ENCODE measurements around the gene BAZ2B. TPM values are rescaled to one million over a fixed set of nuclear protein-coding genes. Genes with fewer than 3 reads are reported as not detected.

Gene BAZ2B
- total RNA-seq, 2 experiments from 2014 or later: 3.7 to 11.8 TPM

DNA sequence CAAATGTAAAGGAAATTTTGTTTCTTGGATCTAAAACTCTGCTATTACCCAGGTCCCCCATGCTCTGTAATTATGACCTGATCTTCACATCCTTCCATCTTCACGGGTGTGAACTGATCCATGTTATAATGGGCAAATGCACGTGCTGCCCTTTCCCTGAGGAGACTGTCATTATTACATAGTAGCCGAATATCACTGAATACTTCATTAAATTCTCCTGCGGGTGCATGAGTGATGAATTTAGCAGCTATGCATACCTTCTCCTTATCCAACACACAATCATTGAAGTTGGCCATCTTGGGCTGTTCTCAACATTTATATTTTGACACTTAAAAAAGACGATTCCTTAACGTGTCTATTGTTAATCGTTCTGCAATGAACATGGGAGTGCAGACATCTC is 153.4 kb downstream of the BAZ2B start:
- POLR2A ChIA-PET: no interaction called here

DNA sequence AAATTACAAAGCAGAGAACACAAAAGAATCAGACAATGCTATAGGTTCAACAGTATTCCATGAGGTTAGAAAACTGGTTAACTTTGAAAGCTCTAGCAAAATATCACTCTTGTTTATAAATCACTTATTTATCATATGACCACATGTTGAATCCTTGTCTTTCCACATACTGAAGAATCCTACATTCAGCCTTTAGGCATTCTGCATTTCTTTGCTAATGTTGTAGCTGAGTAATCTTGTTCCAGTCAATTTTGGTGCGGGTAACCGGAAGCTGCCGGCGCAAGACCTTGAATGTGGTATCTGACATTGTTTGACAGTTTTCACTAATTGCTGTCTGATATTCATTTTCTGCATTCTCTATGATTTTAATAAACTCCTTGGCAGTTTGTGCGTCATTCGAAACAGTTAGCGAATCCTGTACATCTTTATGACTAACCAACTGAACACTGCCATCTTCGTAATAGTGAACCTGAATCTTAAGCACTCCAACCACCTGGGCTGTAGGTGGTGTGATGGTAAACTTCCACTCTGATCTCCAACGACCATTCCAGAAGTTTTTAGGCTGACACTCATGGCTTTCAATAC is 154.1 kb downstream of the BAZ2B start:
- TF ChIP-seq EZH2phosphoT487 (IDR thresholded peaks at IDR 0.05; ENCODE audit: borderline replicate concordance, low read depth, low read length): no peak
- TF ChIP-seq, protein P1, sequence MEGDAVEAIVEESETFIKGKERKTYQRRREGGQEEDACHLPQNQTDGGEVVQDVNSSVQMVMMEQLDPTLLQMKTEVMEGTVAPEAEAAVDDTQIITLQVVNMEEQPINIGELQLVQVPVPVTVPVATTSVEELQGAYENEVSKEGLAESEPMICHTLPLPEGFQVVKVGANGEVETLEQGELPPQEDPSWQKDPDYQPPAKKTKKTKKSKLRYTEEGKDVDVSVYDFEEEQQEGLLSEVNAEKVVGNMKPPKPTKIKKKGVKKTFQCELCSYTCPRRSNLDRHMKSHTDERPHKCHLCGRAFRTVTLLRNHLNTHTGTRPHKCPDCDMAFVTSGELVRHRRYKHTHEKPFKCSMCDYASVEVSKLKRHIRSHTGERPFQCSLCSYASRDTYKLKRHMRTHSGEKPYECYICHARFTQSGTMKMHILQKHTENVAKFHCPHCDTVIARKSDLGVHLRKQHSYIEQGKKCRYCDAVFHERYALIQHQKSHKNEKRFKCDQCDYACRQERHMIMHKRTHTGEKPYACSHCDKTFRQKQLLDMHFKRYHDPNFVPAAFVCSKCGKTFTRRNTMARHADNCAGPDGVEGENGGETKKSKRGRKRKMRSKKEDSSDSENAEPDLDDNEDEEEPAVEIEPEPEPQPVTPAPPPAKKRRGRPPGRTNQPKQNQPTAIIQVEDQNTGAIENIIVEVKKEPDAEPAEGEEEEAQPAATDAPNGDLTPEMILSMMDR (conservative IDR thresholded peaks at IDR 0.05; ENCODE audit: low read length): no peak
- Histone ChIP-seq H3K79me2 (ENCODE audit: insufficient read depth, low read depth, low read length) (no peaks in the 10 kb centered on the region), H3K36me3 (ENCODE audit: insufficient read depth, low read length) (no peaks in the 10 kb centered on the region), H3K27ac (ENCODE audit: low read depth, low read length, poor library complexity, severe bottlenecking) (no peak overlapping the region), H3K4me1 (ENCODE audit: insufficient read depth, low read length, poor library complexity, severe bottlenecking) (no peaks in the 10 kb centered on the region), H3K4me3 (ENCODE audit: low read depth, low read length, poor library complexity, severe bottlenecking) (no peak overlapping the region), H3K9me3 (ENCODE audit: low read length) (no peaks in the 10 kb centered on the region), H4K20me1 (ENCODE audit: insufficient read depth, low read length) (no peaks in the 10 kb centered on the region), H3K4me2 (ENCODE audit: low read length) (no peak overlapping the region), H3K9me2 (ENCODE audit: insufficient read depth, low read length) (no peaks in the 10 kb centered on the region), H2AFZ (ENCODE audit: low read length) (no peak overlapping the region)
- intact Hi-C loops (cut with micrococcal nuclease; ENCODE audit: unreplicated experiment): no loop called here
- no TSS peak for BruUV-seq (replicated peaks)
- CTCF ChIA-PET (ENCODE audit: unreplicated experiment): no interaction called here
- POLR2A ChIA-PET: no interaction called here
- no peak for DNase-seq (ENCODE audit: low spot score)

More for the DNA sequence above, 153.4 kb downstream of the BAZ2B start:
- H3K4me1 ChIP-seq (ENCODE audit: insufficient read depth, low read length, poor library complexity, severe bottlenecking): no peaks in the 10 kb centered on the region
- H3K4me2 ChIP-seq (ENCODE audit: low read length): no peak overlapping the region
- TF ChIP-seq, protein P1 (conservative IDR thresholded peaks at IDR 0.05; ENCODE audit: low read length): no peak
- H3K79me2 ChIP-seq (ENCODE audit: insufficient read depth, low read depth, low read length): no peaks in the 10 kb centered on the region
- intact Hi-C loops (cut with micrococcal nuclease; ENCODE audit: unreplicated experiment): no loop called here
- H3K4me3 ChIP-seq (ENCODE audit: low read depth, low read length, poor library complexity, severe bottlenecking): no peak overlapping the region
- no peak overlapping the region for H2AFZ ChIP-seq (ENCODE audit: low read length)
- no peaks in the 10 kb centered on the region for H3K9me2 ChIP-seq (ENCODE audit: insufficient read depth, low read length)
- no peaks in the 10 kb centered on the region for H3K9me3 ChIP-seq (ENCODE audit: low read length)
- no peak overlapping the region for H3K27ac ChIP-seq (ENCODE audit: low read depth, low read length, poor library complexity, severe bottlenecking)
- no peak for DNase-seq (ENCODE audit: low spot score)
- BruUV-seq (replicated peaks): no TSS peak
- no peaks in the 10 kb centered on the region for H3K36me3 ChIP-seq (ENCODE audit: insufficient read depth, low read length)
- CTCF ChIA-PET (ENCODE audit: unreplicated experiment): no interaction called here
- H4K20me1 ChIP-seq (ENCODE audit: insufficient read depth, low read length): no peaks in the 10 kb centered on the region

DNA sequence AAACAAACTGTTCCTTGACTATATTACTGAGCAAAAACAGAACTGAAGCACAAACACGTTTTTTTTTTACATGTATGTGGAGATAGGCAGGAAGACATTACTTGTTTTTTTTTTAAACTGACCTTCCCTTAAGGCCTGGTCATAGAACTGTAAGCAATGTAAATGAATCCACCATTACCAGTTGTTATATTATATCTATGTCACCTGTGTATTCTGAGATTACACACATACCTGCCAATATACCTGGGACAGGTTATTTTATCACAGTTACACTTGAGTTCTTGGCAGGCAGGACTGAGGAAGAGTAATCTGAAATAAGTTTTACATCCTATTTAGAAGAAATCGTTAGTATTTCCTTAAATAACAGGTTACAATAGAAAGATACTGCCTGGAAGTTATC is 155.3 kb downstream of the BAZ2B start:
- Histone ChIP-seq H3K36me3 (ENCODE audit: insufficient read depth, low read length) (no peaks in the 10 kb centered on the region), H4K20me1 (ENCODE audit: insufficient read depth, low read length) (no peaks in the 10 kb centered on the region), H3K4me2 (ENCODE audit: low read length) (no peak overlapping the region), H3K9me3 (ENCODE audit: low read length) (no peaks in the 10 kb centered on the region), H3K4me3 (ENCODE audit: low read depth, low read length, poor library complexity, severe bottlenecking) (no peak overlapping the region), H3K27ac (ENCODE audit: low read depth, low read length, poor library complexity, severe bottlenecking) (no peak overlapping the region), H3K4me1 (ENCODE audit: insufficient read depth, low read length, poor library complexity, severe bottlenecking) (no peaks in the 10 kb centered on the region), H3K79me2 (ENCODE audit: insufficient read depth, low read depth, low read length) (no peaks in the 10 kb centered on the region), H2AFZ (ENCODE audit: low read length) (no peak overlapping the region), H3K9me2 (ENCODE audit: insufficient read depth, low read length) (no peaks in the 10 kb centered on the region)
- BruUV-seq (replicated peaks): no TSS peak
- POLR2A ChIA-PET: no interaction called here
- CTCF ChIA-PET (ENCODE audit: unreplicated experiment): no interaction called here
- intact Hi-C loops (cut with micrococcal nuclease; ENCODE audit: unreplicated experiment): no loop called here
- TF ChIP-seq EZH2phosphoT487 (IDR thresholded peaks at IDR 0.05; ENCODE audit: borderline replicate concordance, low read depth, low read length): no peak
- TF ChIP-seq, protein P1 (conservative IDR thresholded peaks at IDR 0.05; ENCODE audit: low read length): no peak
- no peak for DNase-seq (ENCODE audit: low spot score)
